NK-92 (cell line): Measurements from ENCODE around the gene VWA7.
A peak's percentile ranks its signal among the peaks of the same experiment; 100 is the strongest.
"Not testable (repeated sequence)": the region's sequence is repeated elsewhere in the genome, so short reads cannot be mapped to it uniquely, and the experiment has no call there.

Experiments used
- DNase-seq: peaks from one replicate; lab custom pipeline; 2025; ENCODE audit not compliant: unreplicated experiment; lab: John Stamatoyannopoulos, UW

The VWA7 gene, protein sequence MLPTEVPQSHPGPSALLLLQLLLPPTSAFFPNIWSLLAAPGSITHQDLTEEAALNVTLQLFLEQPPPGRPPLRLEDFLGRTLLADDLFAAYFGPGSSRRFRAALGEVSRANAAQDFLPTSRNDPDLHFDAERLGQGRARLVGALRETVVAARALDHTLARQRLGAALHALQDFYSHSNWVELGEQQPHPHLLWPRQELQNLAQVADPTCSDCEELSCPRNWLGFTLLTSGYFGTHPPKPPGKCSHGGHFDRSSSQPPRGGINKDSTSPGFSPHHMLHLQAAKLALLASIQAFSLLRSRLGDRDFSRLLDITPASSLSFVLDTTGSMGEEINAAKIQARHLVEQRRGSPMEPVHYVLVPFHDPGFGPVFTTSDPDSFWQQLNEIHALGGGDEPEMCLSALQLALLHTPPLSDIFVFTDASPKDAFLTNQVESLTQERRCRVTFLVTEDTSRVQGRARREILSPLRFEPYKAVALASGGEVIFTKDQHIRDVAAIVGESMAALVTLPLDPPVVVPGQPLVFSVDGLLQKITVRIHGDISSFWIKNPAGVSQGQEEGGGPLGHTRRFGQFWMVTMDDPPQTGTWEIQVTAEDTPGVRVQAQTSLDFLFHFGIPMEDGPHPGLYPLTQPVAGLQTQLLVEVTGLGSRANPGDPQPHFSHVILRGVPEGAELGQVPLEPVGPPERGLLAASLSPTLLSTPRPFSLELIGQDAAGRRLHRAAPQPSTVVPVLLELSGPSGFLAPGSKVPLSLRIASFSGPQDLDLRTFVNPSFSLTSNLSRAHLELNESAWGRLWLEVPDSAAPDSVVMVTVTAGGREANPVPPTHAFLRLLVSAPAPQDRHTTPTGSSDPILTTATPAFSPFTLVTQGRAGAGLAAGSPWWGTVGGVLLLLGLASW

DNA sequence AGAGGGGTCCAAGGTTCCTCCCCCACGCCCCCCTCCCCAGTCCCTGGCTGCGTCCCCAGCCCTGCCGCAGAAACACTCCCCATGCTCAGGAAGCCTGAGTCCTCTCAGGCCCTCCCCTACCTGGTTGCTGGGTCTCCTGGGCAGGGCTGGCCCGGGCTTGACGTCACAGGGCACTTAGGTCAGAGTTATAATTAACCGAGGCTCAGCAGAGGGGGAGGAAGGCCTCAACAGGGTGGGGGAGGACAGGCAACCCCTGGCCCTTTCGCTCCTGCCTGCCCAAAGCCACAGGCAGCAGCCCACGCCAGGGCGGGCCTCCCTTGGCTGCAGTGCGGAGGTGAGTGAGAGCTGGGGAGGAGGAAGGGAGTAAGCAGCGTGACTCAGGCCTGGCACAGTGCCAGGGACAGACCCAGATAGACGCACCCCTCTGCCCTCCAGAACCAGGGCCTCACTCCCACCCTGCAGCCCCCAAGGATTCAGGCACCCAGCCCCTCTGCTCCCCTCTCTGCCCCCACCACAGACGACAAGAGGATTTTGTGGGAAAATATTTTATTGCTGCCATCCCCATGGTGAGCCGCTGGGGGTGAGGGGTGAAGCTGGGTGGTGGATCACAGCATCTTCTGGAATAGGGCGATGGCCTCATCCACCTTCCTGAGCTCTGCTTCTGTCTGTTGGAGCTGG is at the start of gene VWA7:
TSS of gene VWA7 (minus strand) at position 340 of the 678 bp plus-strand sequence. CDS start 549 bp downstream, outside the sequence.
- no peak for DNase-seq

DNA sequence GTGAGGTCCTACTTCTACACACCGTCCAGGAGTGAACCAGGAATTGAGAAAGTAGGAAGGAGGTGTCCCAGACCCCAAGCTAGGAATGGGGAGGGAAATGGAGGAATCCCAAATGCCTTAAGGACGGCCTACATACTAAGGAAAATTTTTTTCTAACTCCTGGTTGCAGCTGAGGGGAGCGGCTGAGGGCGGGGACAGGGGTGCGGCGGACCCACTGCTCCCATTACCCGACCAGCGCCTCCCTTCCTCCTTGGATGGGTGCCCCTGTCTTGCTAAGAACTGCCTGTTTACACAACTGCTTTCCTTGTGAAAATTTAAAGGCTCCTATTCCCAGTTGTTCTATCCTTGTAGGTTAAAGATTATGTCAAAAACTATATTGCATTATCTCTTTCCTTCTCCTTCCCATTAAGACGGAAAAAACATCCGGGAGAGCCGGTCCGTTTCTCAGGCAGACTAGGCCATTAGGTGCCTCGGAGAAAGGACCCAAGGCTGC is 49.7 kb upstream of the VWA7 start:
- no peak for DNase-seq

DNA sequence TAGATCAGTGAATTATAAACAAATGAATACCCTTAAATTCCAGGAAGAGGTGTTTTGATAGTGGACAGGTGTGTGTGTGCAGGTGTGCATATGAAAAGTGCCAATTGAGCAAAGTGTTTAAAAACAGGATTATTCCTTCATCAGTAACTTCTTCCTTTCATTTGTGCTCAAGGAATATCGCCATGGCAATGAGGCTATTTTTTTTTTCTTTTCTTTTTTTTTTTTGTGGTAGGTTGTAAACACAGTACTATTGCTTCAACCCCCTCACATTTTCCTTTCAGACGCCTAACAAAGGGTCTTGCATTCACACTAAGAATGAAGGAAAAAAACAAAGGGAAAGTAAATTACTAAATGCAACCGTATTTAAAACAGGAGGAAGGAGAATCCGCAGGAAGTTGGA is 48.4 kb upstream of the VWA7 start:
- no peak for DNase-seq

DNA sequence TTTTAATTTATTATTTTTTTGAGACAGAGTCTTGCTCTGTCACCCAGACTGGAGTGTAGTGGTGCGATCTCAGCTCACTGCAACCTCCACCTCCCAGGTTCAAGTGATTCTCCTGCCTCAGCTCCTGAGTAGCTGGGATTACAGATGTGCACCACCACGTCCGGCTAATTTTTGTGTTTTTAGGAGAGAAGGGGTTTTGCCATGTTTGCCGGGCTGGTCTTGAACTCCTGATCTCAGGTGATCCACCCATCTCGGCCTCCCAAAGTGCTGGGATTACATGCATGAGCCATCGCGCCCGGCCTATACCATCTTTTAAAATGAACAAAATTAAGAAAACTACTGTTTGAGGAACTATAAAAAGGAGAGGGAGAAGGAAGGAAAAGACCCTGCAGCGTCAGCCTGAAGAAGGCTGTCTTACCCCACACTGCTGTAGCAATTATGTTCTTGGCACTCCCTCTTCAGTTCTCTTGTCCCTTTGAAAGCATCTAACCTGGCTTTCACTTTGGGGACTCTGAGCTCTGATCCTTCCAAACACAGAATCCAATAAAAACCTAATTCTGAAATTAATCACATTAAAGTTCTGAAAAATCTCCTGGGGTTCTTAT is 46.6 kb upstream of the VWA7 start:
- not testable (repeated sequence) for DNase-seq

DNA sequence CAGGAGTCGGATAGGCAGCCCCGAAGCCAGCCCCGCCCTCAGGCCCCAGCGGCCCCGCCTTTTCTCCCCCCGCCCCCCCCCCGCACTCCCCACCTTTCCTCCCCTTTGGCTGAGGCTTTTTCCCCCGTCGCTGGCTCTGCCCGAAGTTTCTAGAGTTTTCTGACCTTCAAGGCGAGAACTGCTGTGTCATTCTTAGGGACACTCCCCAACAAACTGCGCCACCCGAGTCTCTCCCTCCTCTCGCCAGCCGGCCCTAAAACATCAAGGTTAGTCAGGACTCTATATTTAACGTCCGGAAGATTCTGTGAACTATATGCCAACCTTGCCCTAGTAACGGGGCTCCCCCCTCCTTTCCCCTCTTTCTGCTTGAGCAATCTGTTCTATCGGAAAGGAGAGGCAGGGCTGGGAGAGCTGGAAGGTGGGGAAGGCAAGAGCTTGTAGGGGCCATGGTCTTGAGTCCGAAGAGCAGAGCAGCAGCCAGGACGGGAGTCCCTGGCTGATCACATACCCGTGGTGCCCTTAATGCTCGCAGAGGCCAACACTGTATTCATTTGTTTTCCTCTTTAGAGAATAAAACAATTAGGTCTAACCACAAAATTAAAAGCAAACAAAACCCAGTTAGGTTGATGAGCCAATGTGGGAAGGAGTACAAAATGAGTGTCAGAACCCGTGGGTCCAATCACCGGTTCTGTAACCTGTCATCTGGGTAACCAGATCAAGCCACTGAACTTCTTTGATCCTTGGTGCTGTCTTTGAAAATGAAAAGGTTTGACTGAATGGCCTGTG is 45.1 kb upstream of the VWA7 start:
- no peak for DNase-seq

DNA sequence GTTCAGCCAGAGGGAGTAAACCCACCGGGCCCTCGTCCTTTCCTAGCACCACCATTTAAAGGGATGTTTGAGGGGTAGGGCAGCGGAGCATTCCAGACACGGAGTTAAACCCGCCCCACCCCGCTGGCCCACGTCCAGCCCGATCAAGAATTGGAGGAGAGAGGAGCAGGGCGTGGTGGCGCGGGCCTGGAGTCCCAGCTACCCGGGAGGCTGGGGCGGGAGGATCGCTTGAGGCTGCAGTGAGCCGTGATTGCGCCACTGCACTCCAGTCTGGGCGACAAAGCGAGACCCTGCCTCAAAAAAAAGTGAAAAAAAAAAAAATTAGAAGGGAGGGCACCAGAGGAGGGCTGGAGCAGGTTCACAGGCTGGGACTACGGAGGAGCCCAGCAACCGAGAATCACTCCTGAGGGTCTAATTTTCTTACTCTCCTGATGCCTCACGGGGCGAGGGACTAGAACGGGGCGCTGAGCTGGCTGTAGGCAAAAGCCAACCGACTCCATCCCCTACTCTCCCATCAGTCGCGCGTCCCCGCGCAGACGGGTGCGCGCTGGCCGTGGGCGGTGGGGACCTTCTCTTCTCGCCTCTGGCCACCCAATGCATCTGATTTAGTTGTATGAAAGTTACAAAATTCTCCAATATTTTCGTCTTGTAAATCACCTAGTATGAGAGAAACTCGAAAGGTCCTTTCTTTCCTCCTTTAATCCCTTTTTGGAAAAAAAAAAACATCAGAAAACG is 44.3 kb upstream of the VWA7 start:
- DNase-seq = no peak

DNA sequence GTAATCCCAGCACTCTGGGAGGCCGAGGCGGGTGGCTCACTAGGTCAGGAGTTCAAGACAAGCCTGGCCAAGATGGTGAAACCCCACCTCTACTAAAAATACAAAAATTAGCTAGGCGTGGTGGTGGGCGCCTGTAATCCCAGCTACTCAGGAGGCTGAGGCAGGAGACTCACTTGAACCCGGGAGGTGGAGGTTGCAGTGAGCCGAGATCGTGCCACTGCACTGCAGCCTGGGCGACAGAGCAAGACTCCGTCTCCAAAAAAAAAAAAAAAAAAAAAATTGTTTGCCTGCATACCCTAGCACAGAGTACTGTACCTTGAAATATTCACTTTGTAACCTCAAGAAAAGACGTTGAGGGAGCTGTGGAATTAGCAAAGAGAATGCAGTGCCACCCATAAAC is 43.3 kb upstream of the VWA7 start:
- not testable (repeated sequence) for DNase-seq

DNA sequence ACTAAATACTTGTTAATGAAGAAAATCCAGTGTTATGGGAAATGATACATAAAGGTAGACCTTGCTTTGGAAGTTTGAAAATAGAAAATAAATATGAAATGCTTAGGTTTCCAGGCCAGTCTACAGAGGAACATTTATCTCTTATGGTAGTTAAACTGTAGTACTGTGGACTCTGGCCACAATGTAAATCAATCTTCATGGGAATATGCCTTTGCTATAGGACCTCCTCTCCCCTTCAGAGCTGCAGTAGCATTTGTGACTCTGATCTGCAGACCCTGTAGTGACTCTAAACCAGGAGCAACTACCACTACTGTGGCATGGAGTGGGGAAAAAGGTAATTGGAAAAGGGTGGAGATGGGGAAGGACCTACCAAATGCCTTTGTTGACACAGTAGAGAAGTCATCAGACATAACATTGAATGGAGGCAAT is 42.8 kb upstream of the VWA7 start:
- no peak for DNase-seq

DNA sequence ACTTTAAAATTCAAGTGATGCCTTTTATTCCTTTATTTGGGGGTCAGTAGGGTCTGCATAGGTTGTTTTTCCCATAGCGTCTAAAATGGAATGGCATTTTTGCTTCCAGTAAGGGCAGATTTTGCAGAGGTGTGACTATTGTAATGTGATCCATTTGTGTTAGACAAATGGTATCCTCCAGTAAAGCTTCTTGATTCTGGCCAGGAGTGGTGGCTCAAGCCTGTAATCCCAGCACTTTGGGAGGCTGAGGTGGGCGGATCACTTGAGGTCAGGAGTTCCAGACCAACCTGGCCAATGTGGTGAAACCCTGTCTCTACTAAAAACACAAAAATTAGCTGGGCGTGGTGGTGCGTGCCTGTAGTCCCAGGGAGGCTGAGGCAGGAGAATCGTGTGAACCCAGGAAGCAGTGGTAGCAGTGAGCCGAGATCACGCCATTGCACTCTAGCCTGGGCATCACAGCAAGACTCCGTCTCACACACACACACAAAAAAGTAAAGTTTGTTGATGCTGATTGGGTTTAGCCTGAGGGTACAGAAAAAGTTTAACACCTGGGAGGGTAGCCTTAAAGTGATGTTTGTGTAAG is 40.9 kb upstream of the VWA7 start:
- not testable (repeated sequence) for DNase-seq

DNA sequence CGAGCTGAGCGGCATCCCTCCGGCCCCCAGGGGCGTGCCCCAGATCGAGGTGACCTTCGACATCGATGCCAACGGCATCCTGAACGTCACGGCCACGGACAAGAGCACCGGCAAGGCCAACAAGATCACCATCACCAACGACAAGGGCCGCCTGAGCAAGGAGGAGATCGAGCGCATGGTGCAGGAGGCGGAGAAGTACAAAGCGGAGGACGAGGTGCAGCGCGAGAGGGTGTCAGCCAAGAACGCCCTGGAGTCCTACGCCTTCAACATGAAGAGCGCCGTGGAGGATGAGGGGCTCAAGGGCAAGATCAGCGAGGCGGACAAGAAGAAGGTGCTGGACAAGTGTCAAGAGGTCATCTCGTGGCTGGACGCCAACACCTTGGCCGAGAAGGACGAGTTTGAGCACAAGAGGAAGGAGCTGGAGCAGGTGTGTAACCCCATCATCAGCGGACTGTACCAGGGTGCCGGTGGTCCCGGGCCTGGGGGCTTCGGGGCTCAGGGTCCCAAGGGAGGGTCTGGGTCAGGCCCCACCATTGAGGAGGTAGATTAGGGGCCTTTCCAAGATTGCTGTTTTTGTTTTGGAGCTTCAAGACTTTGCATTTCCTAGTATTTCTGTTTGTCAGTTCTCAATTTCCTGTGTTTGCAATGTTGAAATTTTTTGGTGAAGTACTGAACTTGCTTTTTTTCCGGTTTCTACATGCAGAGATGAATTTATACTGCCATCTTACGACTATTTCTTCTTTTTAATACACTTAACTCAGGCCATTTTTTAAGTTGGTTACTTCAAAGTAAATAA is 40.2 kb upstream of the VWA7 start:
- DNase-seq = not testable (repeated sequence)

DNA sequence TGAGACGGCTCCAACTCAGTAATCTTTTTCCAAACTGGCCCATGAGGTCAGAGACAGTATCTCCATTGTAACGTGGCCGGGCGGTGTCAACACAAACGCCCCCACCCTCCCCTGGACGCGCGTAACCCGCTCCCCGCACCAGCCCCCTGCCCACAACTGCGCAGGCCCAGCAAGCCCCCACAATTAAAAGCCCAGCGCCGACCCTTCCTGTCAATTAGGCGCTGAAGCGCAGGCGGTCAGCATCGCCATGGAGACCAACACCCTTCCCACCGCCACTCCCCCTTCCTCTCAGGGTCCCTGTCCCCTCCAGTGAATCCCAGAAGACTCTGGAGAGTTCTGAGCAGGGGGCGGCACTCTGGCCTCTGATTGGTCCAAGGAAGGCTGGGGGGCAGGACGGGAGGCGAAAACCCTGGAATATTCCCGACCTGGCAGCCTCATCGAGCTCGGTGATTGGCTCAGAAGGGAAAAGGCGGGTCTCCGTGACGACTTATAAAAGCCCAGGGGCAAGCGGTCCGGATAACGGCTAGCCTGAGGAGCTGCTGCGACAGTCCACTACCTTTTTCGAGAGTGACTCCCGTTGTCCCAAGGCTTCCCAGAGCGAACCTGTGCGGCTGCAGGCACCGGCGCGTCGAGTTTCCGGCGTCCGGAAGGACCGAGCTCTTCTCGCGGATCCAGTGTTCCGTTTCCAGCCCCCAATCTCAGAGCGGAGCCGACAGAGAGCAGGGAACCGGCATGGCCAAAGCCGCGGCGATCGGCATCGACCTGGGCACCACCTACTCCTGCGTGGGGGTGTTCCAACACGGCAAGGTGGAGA is 38.1 kb upstream of the VWA7 start, which contains the start of the genes HSPA1A and HSPA1L:
TSS of gene HSPA1A (plus strand) at position 519 of the 814 bp plus-strand sequence. CDS start at position 733, 214 bp downstream.
TSS of gene HSPA1L (minus strand) at position 259 of the 814 bp plus-strand sequence. CDS start 3,311 bp downstream, outside the sequence.
- DNase-seq = no peak

DNA sequence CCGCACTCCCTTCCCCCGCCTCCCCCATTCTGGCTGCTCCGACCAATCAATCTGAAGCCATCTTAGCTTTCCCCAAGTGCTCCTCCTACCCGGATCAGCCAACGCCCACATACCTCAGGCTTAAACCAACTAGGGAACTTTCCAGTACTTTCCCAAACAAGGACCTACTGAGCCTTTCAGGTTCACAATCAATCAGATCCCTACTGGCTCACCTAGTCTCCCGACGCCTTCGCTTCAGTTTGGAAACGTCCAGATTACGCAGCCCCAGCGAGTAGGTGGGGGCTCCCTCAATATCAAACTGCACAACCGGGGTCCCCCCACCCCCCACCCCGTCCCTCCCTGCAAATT is 37.5 kb upstream of the VWA7 start:
- DNase-seq = no peak

DNA sequence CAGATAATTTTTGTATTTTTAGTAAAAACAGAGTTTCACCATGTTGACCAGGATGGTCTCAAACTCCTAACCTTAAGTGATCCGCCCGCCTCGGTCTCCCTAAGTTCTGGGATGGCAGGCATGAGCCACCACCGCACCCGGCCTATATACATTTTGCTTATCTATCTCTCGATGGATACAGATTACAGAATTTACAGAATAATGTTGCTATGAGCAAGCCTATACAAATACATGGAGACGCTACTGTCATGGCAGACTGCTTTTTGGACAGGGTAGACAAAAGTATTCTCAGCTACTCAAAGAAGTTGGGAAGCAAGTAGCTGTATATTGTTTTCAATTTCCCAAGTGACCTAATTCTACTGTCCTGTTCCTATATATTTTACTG is 36.3 kb upstream of the VWA7 start:
- no peak for DNase-seq

DNA sequence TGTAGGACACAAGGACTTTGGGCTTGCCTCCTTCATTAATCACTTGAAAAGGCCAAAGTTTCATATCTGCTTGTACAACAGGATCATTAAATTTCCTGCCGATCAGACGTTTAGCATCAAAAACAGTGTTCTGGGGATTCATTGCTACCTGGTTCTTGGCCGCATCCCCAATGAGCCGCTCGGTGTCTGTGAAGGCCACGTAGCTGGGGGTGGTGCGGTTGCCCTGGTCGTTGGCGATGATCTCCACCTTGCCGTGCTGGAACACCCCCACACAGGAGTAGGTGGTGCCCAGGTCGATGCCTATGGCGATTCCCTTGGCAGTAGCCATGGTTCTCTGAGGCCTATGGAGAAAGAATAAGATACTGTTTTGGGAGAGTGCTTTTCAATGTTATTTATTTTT is 34.5 kb upstream of the VWA7 start:
- no peak for DNase-seq

DNA sequence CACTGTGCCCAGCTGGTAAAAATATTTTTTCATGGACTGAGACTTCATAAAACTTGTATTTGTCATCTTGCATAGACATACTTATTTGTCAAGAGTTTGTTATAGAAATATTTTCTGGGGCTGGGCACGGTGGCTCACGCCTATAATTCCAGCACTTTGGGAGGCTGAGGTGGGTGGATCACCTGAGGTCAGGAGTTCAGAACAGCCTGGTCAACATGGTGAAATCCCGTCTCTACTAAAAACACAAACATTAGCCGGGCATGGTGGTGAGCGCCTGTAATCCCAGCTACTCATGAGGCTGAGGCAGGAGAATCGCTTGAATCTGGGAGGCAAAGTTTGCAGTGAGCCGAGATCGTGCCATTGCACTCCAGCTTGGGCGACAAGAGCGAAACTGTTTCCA is 31.5 kb upstream of the VWA7 start:
- DNase-seq = not testable (repeated sequence)

DNA sequence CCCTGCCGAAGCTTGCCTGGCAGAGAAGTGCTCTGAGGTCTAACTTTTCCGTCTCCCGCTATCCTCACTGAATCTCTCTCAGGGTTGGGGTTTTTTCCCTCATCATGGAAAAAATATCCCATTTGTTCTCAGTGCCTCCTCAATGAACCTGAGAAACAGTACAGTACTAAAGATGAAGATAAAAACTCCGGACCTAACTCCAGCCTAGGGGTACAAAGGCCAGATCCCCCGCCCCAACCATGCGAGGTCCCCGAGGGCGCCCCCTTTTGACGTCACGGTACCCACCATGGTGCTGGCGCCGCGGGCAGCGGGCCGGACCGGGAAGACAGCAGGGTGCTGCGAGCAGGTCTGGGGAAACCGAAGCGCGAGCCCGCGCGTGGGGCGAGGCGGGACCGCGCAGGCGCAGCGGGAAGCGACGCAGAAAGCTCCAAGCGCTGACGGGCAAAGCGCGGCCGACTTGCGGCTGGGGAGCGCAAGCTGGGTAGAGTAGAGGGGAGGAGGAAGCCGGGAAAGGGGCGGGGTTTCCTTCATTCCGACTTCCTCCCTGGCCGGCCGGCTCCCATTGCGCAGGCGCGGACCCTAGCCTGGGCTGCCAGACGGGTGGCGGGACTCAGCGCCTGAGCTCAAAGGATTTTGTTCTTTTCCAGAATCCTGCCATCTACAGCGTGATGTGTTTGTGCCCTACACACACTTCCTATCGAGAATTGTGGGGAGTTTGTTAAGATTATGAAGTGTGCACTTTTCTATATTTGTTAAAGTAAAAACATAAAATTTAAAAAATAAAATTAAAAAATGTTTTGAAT is 29.5 kb upstream of the VWA7 start, which contains the start of gene LSM2:
TSS of gene LSM2 (minus strand) at position 497 of the 803 bp plus-strand sequence. CDS start at position 288, 209 bp downstream.
- peak; percentile 69 for DNase-seq
